Activated gamma-delta T cell (primary cell): ENCODE data around the gene M1AP.
"Not testable (repeated sequence)": the region's sequence is repeated elsewhere in the genome, so short reads cannot be mapped to it uniquely, and the experiment has no call there.

Experiments
- DNase-seq: peaks from one replicate; lab custom pipeline; 2025; lab: John Stamatoyannopoulos, UW

Gene M1AP

GRCh38 chr2:74564222-74564621 is 83.9 kb downstream of the M1AP start:
- DNase-seq: no peak

- DNase-seq: no peak
Measured at GRCh38 chr2:74562126-74562775, 85.9 kb downstream of the M1AP start.

- DNase-seq: not testable (repeated sequence)
Measured at GRCh38 chr2:74561022-74561421, 87.1 kb downstream of the M1AP start.

GRCh38 chr2:74560591-74560990 is 87.5 kb downstream of the M1AP start:
- DNase-seq: no peak

GRCh38 chr2:74559912-74560311 is 88.2 kb downstream of the M1AP start:
- DNase-seq: no peak

GRCh38 chr2:74558284-74559230 is 89.6 kb downstream of the M1AP start:
- DNase-seq: no peak

GRCh38 chr2:74556831-74557370 is 91.2 kb downstream of the M1AP start:
- no peak for DNase-seq

GRCh38 chr2:74556159-74556558 is 92.0 kb downstream of the M1AP start:
- DNase-seq: no peak

- DNase-seq: no peak
Measured at GRCh38 chr2:74555610-74556103, 92.5 kb downstream of the M1AP start.

GRCh38 chr2:74554820-74555531 is 93.2 kb downstream of the M1AP start:
- DNase-seq: peak; percentile 35

- DNase-seq: peak; percentile 67
Measured at GRCh38 chr2:74553892-74554819, 94.0 kb downstream of the M1AP start, which contains the start of the genes DOK1 and LOXL3. Gene DOK1, plus strand, starts transcription at chr2:74554720. Its CDS starts 35 bp downstream, at chr2:74554755. Gene LOXL3, minus strand, starts transcription at chr2:74553942. Its CDS starts 1,308 bp downstream, at chr2:74552634.

GRCh38 chr2:74552914-74553811 is 95.0 kb downstream of the M1AP start:
- no peak for DNase-seq

GRCh38 chr2:74551942-74552913 is 95.9 kb downstream of the M1AP start:
- no peak for DNase-seq

- no peak for DNase-seq
Measured at GRCh38 chr2:74551530-74551929, 96.6 kb downstream of the M1AP start.

- no peak for DNase-seq
Measured at GRCh38 chr2:74550231-74550630, 97.9 kb downstream of the M1AP start.

- DNase-seq: no peak
Measured at GRCh38 chr2:74548900-74549826, 99.0 kb downstream of the M1AP start.

- DNase-seq: no peak
Measured at GRCh38 chr2:74548285-74548899, 99.7 kb downstream of the M1AP start.
